ENCODE data around the gene GHRL. TPM values are rescaled to one million over a fixed set of nuclear protein-coding genes. Genes with fewer than 3 reads are reported as not detected.

GHRL gene
- total RNA-seq (2014; rRNA removed; shearing (Covaris generic)) (0.32 TPM in 1 of 2 replicates, not detected in the other), total RNA-seq (2022) (0.42 and 0.77 TPM in 2 replicates), Bru-seq, nascent RNA (percentile 36 among the genes with signal in this experiment), BruChase-seq, experiment 1, labeled RNA remaining after a 6-hour chase (percentile 17 among the genes with signal in this experiment), BruChase-seq, experiment 2, labeled RNA remaining after a 2-hour chase (percentile 28 among the genes with signal in this experiment)
- long read RNA-seq, partial matches to known transcripts = 0 of 23 reads
- long read RNA-seq, other reads (novel, unspliced or antisense) = 23 of 23 reads

DNA sequence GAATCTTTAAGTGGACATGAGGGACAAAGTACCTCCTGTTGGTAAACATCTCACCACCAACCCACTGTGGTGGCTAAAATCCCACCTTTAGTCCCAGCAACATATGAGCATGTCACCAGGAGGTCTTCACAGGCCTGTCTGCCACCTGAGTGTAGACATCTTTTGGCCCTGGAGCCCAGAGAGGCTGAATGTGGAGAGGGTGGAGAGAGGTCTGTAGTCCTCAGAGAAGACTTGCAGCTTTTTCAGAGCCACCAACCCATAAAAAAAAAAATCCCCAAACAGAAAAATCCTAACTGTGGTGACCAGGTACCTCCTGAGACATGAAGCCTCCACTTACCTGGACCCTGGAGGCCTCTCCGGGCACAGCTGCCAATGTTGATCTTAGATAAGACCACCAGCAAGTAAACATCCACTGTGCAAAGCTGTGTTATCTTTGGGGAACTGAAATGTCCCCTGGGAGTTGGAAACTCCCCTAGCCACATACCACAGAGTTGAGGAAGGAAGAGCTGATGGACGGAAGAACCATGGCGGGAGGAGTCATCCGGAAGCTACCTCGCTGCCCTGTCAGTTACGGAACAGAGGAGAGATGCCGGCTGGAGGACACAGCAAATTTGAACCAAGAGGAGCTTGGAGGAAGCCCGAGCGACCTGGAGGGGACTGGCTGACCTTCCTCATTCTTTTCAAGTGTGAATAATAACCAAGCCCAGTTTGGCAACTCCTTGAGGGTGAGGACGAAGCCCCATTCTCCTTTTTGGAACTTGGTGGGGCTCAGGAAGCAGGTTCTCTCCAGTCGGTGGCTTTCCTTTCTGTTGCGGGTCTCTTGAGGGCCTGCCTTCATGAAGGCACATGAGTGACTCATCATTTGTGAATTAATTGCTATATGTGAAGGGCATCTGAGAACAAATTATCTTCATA lies at the start of gene GHRL:
Gene GHRL, minus strand, starts transcription at position 443 of the 915 bp plus-strand sequence. CDS start 2,767 bp downstream, outside the sequence.
- no peak within 1 kb of the TSS for H3K4me3 ChIP-seq (ENCODE audit: low read depth, low read length, poor library complexity, severe bottlenecking)
- H3K27ac ChIP-seq (ENCODE audit: low read depth, low read length, poor library complexity, severe bottlenecking) = no peak within 1 kb of the TSS
- no peak for DNase-seq (ENCODE audit: low spot score)
- H3K4me1 ChIP-seq (ENCODE audit: insufficient read depth, low read length, poor library complexity, severe bottlenecking) = no peaks in the 10 kb centered on the region
- H3K9me2 ChIP-seq (ENCODE audit: insufficient read depth, low read length) = no peaks in the 10 kb centered on the region
- H2AFZ ChIP-seq (ENCODE audit: low read length) = no peak within 1 kb of the TSS
- no peaks in the 10 kb centered on the region for H3K9me3 ChIP-seq (ENCODE audit: low read length)
- intact Hi-C loops (cut with micrococcal nuclease; ENCODE audit: unreplicated experiment) = no loop called here
- no peak within 1 kb of the TSS for H3K4me2 ChIP-seq (ENCODE audit: low read length)
- CTCF ChIA-PET (ENCODE audit: unreplicated experiment) = no interaction called here
- TF ChIP-seq EZH2phosphoT487 (IDR thresholded peaks at IDR 0.05; ENCODE audit: borderline replicate concordance, low read depth, low read length) = no peak
- TF ChIP-seq CTCF (conservative IDR thresholded peaks at IDR 0.05; ENCODE audit: low read length) = no peak
- H3K36me3 ChIP-seq (ENCODE audit: insufficient read depth, low read length) = peaks cover 44% of the 10 kb centered on the region
- no peaks in the 10 kb centered on the region for H4K20me1 ChIP-seq (ENCODE audit: insufficient read depth, low read length)
- POLR2A ChIA-PET = interaction anchor here (0.6 kb wide), 1 partner anchor 121 kb away, joined by 3 read pairs; no protein-coding TSS in a partner anchor
- no TSS peak for BruUV-seq (replicated peaks)
- no peaks in the 10 kb centered on the region for H3K79me2 ChIP-seq (ENCODE audit: insufficient read depth, low read depth, low read length)

GRCh38 chr3:10341901-10342398 lies 49.2 kb upstream of the GHRL start:
- intact Hi-C loops (cut with micrococcal nuclease; ENCODE audit: unreplicated experiment) = no loop called here
- TF ChIP-seq CTCF (conservative IDR thresholded peaks at IDR 0.05; ENCODE audit: low read length) = no peak
- no peak for TF ChIP-seq EZH2phosphoT487 (IDR thresholded peaks at IDR 0.05; ENCODE audit: borderline replicate concordance, low read depth, low read length)
- no peaks in the 10 kb centered on the region for H3K36me3 ChIP-seq (ENCODE audit: insufficient read depth, low read length)

More at GRCh38 chr3:10341901-10342398, 49.2 kb upstream of the GHRL start:
- no peak for DNase-seq (ENCODE audit: low spot score)
- H2AFZ ChIP-seq (ENCODE audit: low read length) = no peak overlapping the region
- no peak overlapping the region for H3K4me2 ChIP-seq (ENCODE audit: low read length)
- no peaks in the 10 kb centered on the region for H3K9me2 ChIP-seq (ENCODE audit: insufficient read depth, low read length)
- H3K4me1 ChIP-seq (ENCODE audit: insufficient read depth, low read length, poor library complexity, severe bottlenecking) = peaks cover 22% of the 10 kb centered on the region
- POLR2A ChIA-PET = no interaction called here
- CTCF ChIA-PET (ENCODE audit: unreplicated experiment) = no interaction called here
- no peaks in the 10 kb centered on the region for H3K79me2 ChIP-seq (ENCODE audit: insufficient read depth, low read depth, low read length)
- H3K4me3 ChIP-seq (ENCODE audit: low read depth, low read length, poor library complexity, severe bottlenecking) = no peak overlapping the region
- BruUV-seq (replicated peaks) = no TSS peak
- H3K9me3 ChIP-seq (ENCODE audit: low read length) = no peaks in the 10 kb centered on the region
- no peaks in the 10 kb centered on the region for H4K20me1 ChIP-seq (ENCODE audit: insufficient read depth, low read length)
- no peak overlapping the region for H3K27ac ChIP-seq (ENCODE audit: low read depth, low read length, poor library complexity, severe bottlenecking)
